H9 (cell line): Measurements from ENCODE around the gene ARHGDIA. TPM values are rescaled to one million over a fixed set of nuclear protein-coding genes. Genes with fewer than 3 reads are reported as not detected.

Experiments used
- DNase-seq: peaks from one replicate; pipeline ENCODE4 v3.0.0-alpha.2; 2017
- H2AFZ ChIP-seq: one replicate; pipeline ENCODE4 v1.6.1; 2013; ENCODE audit warnings: mild to moderate bottlenecking, low read length, control low read depth, moderate library complexity
- H2AK5ac ChIP-seq: 2 replicates; pipeline ENCODE4 v1.6.1; 2013; ENCODE audit warnings: low read length, control low read depth, mixed read lengths; ENCODE audit not compliant: insufficient read length
- H2BK120ac ChIP-seq: one replicate; pipeline ENCODE4 v1.6.1; 2013; ENCODE audit warnings: low read depth, mild to moderate bottlenecking, low read length, control low read depth, inconsistent platforms; ENCODE audit not compliant: poor library complexity, severe bottlenecking
- H2BK12ac ChIP-seq: 2 replicates; pipeline ENCODE4 v1.6.1; 2013; ENCODE audit warnings: low read length, control low read depth, mixed read lengths, low read depth; ENCODE audit not compliant: insufficient read length
- H2BK15ac ChIP-seq: 2 replicates; pipeline ENCODE4 v1.6.1; 2013; ENCODE audit warnings: low read depth, low read length, control low read depth
- H2BK20ac ChIP-seq: one replicate; pipeline ENCODE4 v1.6.1; 2013; ENCODE audit warnings: low read depth, mild to moderate bottlenecking, low read length, control low read depth, inconsistent platforms; ENCODE audit not compliant: poor library complexity, severe bottlenecking
- H2BK5ac ChIP-seq: 2 replicates; pipeline ENCODE4 v1.6.1; 2013; ENCODE audit warnings: low read length, control low read depth, mixed read lengths; ENCODE audit not compliant: insufficient read length
- H3K14ac ChIP-seq: 2 replicates; pipeline ENCODE4 v1.6.1; 2013; ENCODE audit warnings: low read length, control low read depth; ENCODE audit not compliant: insufficient read depth
- H3K18ac ChIP-seq: 2 replicates; pipeline ENCODE4 v1.6.1; 2013; ENCODE audit warnings: low read depth, mild to moderate bottlenecking, mixed read lengths, low read length, control low read depth; ENCODE audit not compliant: insufficient read length
- H3K23ac ChIP-seq: 2 replicates; pipeline ENCODE4 v1.6.1; 2013; ENCODE audit warnings: low read length, control low read depth, mixed read lengths, low read depth; ENCODE audit not compliant: insufficient read length
- H3K23me2 ChIP-seq: 2 replicates; pipeline ENCODE4 v1.6.1; 2013; ENCODE audit warnings: low read depth, mild to moderate bottlenecking, mixed read lengths, low read length, control low read depth; ENCODE audit not compliant: insufficient read length, poor library complexity, severe bottlenecking
- H3K27ac ChIP-seq: 2 replicates; pipeline ENCODE4 v1.5.1; 2013; ENCODE audit warnings: low read length, control low read depth, mixed read lengths, low read depth; ENCODE audit not compliant: insufficient read length
- H3K27me3 ChIP-seq: 2 replicates; pipeline ENCODE4 v1.6.1; 2013; ENCODE audit warnings: low read length, control low read depth, inconsistent platforms; ENCODE audit not compliant: insufficient read depth
- H3K4ac ChIP-seq: 2 replicates; pipeline ENCODE4 v1.6.1; 2013; ENCODE audit warnings: low read depth, mild to moderate bottlenecking, control low read depth, inconsistent platforms, low read length, moderate library complexity
- H3K4me1 ChIP-seq: 2 replicates; pipeline ENCODE4 v1.6.1; 2013; ENCODE audit warnings: low read length, control low read depth, inconsistent platforms; ENCODE audit not compliant: insufficient read depth
- H3K4me2 ChIP-seq: 2 replicates; pipeline ENCODE4 v1.6.1; 2013; ENCODE audit warnings: low read length, control low read depth, mixed read lengths; ENCODE audit not compliant: insufficient read length, insufficient read depth
- H3K56ac ChIP-seq: 2 replicates; pipeline ENCODE4 v1.6.1; 2013; ENCODE audit warnings: low read depth, mild to moderate bottlenecking, mixed read lengths, low read length, control low read depth; ENCODE audit not compliant: insufficient read length
- H3K79me1 ChIP-seq: 2 replicates; pipeline ENCODE4 v1.6.1; 2013; ENCODE audit warnings: low read depth, mild to moderate bottlenecking, moderate library complexity, low read length, control low read depth, inconsistent platforms; ENCODE audit not compliant: insufficient read depth, poor library complexity, severe bottlenecking
- H3K79me2 ChIP-seq: 2 replicates; pipeline ENCODE4 v1.6.1; 2013; ENCODE audit warnings: low read length, control low read depth, inconsistent platforms; ENCODE audit not compliant: insufficient read depth
- H3K9ac ChIP-seq: 2 replicates; pipeline ENCODE4 v1.6.1; 2013; ENCODE audit warnings: low read length, control low read depth, mixed read lengths; ENCODE audit not compliant: insufficient read length; ENCODE audit errors: extremely low read depth
- H3K9me3 ChIP-seq: one replicate; pipeline ENCODE4 v1.6.1; 2013; ENCODE audit warnings: low read depth, low read length, inconsistent platforms; ENCODE audit not compliant: control insufficient read depth
- H3T11ph ChIP-seq: one replicate; pipeline ENCODE4 v1.6.1; 2013; ENCODE audit warnings: mild to moderate bottlenecking, low read length, control low read depth, inconsistent platforms
- H4K20me1 ChIP-seq: one replicate; pipeline ENCODE4 v1.6.1; 2013; ENCODE audit not compliant: control insufficient read depth, insufficient read length, insufficient read depth
- H4K5ac ChIP-seq: 2 replicates; pipeline ENCODE4 v1.6.1; 2013; ENCODE audit warnings: low read depth, mild to moderate bottlenecking, mixed read lengths, low read length, control low read depth; ENCODE audit not compliant: insufficient read length
- H4K8ac ChIP-seq: replicated peaks from 2 replicates; pipeline ENCODE4 v1.6.1; 2013; ENCODE audit warnings: low read length, control low read depth, mixed read lengths, low read depth; ENCODE audit not compliant: insufficient read length
- H4K91ac ChIP-seq: 2 replicates; pipeline ENCODE4 v1.6.1; 2013; ENCODE audit warnings: low read depth, mild to moderate bottlenecking, moderate library complexity, mixed read lengths, low read length, control low read depth; ENCODE audit not compliant: insufficient read length
- H3K27ac Mint-ChIP-seq, 3 experiments: 2 replicates in 2 of 3; 3 replicates in 1 of 3; pipeline ENCODE4 v1.8.0; 2020 to 2021; ENCODE audit warnings: mixed read lengths in 3 of 3, mild to moderate bottlenecking in 1 of 3, moderate library complexity in 1 of 3
- H3K27me3 Mint-ChIP-seq: 2 replicates; pipeline ENCODE4 v1.8.0; 2021; ENCODE audit warnings: low read depth, mild to moderate bottlenecking, moderate library complexity, mixed read lengths
- H3K36me3 Mint-ChIP-seq, 3 experiments: 2 replicates in 2 of 3; 3 replicates in 1 of 3; pipeline ENCODE4 v1.8.0; 2020 to 2021; ENCODE audit warnings: low read depth in 3 of 3, mixed read lengths in 3 of 3; ENCODE audit not compliant: insufficient read depth in 1 of 3
- H3K4me1 Mint-ChIP-seq, 2 experiments: 2 replicates each; pipeline ENCODE4 v1.8.0; 2020; ENCODE audit warnings: mixed read lengths in 2 of 2
- H3K4me3 Mint-ChIP-seq, 2 experiments: 2 replicates in 1 of 2; 3 replicates in 1 of 2; pipeline ENCODE4 v1.8.0; 2020 to 2021; ENCODE audit warnings: mild to moderate bottlenecking in 2 of 2, mixed read lengths in 2 of 2, moderate library complexity in 1 of 2
- H3K9me3 Mint-ChIP-seq, 2 experiments: 2 replicates in 1 of 2; 3 replicates in 1 of 2; pipeline ENCODE4 v1.8.0; 2020; ENCODE audit warnings: mild to moderate bottlenecking in 2 of 2, mixed read lengths in 2 of 2, moderate library complexity in 1 of 2
- CTCF ChIP-seq: fragments of 200-600 bp; sonication (generic); conservative IDR thresholded peaks from 3 replicates; pipeline ENCODE4 v1.8.0; 2021; ENCODE audit warnings: antibody characterized with exemption, mild to moderate bottlenecking
- WGBS: extraction: QIAGEN DNeasy Blood & Tissue Kit; methylation state at CpG from one replicate; pipeline ENCODE4 v1.1.7; 2013; ENCODE audit warnings: missing lambda C conversion rate, low lambda C conversion rate, mixed read lengths; ENCODE audit not compliant: insufficient read length; ENCODE audit errors: extremely low coverage; 5-methylcytosine and 5-hydroxymethylcytosine counted together
- total RNA-seq: library from RNA; stranded (reverse); gene quantifications from 2 replicates; pipeline ENCODE4 v1.2.1, GENCODE V29; 2021

ARHGDIA gene
- total RNA-seq, 1 experiment from 2014 or later = 247 TPM

GRCh38 chr17:81854974-81855774 is 16.0 kb downstream of the ARHGDIA start:
- peak overlapping the region in 1 of 3 experiments; percentile 53; a peak in 2 of 7 replicates for H3K27ac Mint-ChIP-seq

More at GRCh38 chr17:81854974-81855774, 16.0 kb downstream of the ARHGDIA start:
- Histone ChIP-seq H3K9me3 (no peaks in the 10 kb centered on the region), H3K4me1 (peaks cover 3% of the 10 kb centered on the region; the same call in 1 of the 2 replicates), H2AK5ac (no peak overlapping the region), H3K4me2 (no peak overlapping the region), H4K5ac (no peak overlapping the region), H3K79me2 (peaks cover 20% of the 10 kb centered on the region; the same call in 1 of the 2 replicates), H3K23ac (no peak overlapping the region), H4K91ac (no peak overlapping the region), H2BK20ac (no peak overlapping the region), H3K79me1 (peaks cover 12% of the 10 kb centered on the region), H2AFZ (no peak overlapping the region), H3K14ac (no peak overlapping the region), H3K4ac (no peak overlapping the region), H4K8ac (no peak overlapping the region), H3T11ph (no peak overlapping the region), H3K56ac (no peak overlapping the region), H2BK120ac (no peak overlapping the region), H2BK12ac (no peak overlapping the region), H3K27me3 (no peaks in the 10 kb centered on the region), H3K18ac (no peak overlapping the region), H3K9ac (no peak overlapping the region), H2BK5ac (no peak overlapping the region), H2BK15ac (no peak overlapping the region), H4K20me1 (peaks cover 4% of the 10 kb centered on the region), H3K27ac (no peak overlapping the region), H3K23me2 (peaks cover 7% of the 10 kb centered on the region)
- no peak overlapping the region for H3K4me3 Mint-ChIP-seq
- WGBS = no CpG with 5 or more reads among the region's 29 CpGs
- peaks cover 33 to 77% (median 70%) of the 10 kb centered on the region in 3 experiments; a peak in 6 of 7 replicates for H3K36me3 Mint-ChIP-seq
- H3K27me3 Mint-ChIP-seq = no peaks in the 10 kb centered on the region; the same call in 1 of the 2 replicates
- peaks cover 5 to 10% of the 10 kb centered on the region in 2 experiments for H3K4me1 Mint-ChIP-seq
- TF ChIP-seq CTCF = peak; percentile 42; the same call in 2 of the 3 replicates
- H3K9me3 Mint-ChIP-seq = no peaks in the 10 kb centered on the region
- DNase-seq = no peak
